ENCODE measurements around the gene MLLT1.

MLLT1 gene

GRCh38 chr19:6275170-6275744 is 4.5 kb downstream of the MLLT1 start:
- no peak for DNase-seq (ENCODE audit: low read depth in 2 of 2)

- DNase-seq (ENCODE audit: low read depth in 2 of 2) = no peak
These were observed 5.0 kb downstream of the MLLT1 start for GRCh38 chr19:6274756-6275155.

DNA sequence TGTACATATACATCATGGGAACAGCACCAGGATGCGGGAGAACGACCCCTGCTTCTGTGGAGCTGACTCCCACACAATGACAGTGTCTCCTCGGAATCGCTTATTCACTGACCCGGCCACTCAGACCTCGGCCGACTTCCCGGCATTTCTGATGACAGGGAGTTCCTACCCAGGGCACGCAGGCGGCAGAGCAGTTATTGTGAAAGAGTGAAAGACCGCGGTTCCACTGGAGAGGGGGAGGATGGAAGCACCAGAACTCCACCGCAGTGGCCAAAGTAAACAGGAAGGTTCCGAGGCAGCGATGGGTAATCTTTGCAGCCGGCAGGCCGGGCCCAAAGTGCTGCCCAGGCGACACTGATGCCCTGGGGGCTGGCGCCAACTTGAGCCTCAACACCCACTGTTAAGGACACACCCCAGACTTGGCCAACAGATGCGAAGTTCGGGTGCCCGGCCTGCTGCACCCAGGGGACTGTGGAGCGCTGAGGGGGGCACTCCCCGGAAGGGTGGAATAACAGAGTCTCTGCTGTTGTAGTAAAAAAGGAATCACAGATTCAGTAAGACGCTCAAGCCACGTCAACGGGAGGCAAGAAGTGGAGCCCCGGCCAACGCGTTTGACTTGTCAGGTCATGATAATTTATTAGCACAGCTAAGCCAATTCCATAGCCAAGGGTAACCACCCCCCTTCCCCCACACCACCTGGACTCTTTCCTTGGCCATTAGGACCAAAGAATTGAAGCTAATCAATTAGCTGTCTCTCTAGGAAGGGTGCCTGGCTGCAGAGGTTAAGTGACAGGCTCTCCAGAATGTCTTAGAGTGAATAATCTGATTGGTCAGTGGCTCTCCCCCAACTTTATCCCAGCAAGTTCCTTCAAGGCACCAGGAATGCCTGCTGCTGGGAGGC is 5.8 kb downstream of the MLLT1 start:
- no peak for DNase-seq (ENCODE audit: low read depth in 2 of 2)

DNA sequence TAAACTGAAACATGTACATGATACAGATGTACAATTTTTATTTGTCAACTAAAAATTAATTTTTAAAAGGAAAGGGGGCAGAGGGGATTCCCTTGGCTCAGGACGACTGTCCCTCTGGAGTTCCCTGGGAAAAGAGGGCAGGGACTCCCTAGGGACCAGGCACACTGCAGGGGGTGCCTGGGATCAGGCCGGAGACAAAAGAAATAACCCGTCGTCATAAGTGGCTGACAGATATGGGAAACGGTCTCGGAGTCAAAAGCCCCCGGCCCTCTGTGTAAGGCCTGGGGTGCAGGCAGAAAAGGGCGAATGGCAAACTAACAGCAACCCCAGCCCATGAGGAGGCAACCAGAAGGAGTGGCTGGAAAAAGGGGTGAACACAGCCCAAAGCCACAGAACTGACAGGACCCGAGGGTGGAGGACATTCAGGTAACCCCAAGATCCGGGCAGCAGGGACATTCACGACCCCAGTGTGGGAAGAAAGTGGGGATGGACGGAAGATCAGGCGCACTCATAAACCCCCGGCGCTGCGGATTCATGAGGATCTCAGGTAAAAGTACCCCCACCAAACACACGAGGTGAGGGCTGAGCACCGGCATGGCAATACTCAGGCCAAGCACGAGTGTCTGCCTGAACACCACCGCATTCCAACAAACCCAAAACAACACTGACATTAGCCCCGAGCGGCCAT is 6.7 kb downstream of the MLLT1 start:
- DNase-seq (ENCODE audit: low read depth in 2 of 2) = no peak

DNA sequence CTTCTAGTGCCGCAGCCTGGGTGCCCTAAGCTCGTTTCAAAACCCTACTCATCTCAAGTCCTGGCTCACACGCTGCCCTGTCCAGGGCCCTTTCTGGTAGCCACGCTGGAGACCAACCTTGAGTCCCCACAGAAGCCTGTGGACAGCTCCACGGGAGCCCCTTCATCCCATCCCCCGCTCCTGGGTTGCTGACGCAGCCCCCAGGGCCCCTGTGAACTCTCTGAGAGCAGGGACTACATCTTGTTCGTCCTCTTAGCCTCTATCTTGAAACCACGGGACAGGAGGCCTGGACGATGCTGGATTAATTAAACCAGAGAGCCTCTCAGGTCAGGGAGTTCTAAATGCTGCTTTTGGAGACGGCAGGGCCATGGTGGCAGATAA is 7.4 kb downstream of the MLLT1 start:
- DNase-seq (ENCODE audit: low read depth in 2 of 2) = no peak

- no peak for DNase-seq (ENCODE audit: low read depth in 2 of 2)
These were observed 7.9 kb downstream of the MLLT1 start for GRCh38 chr19:6271721-6272410.

DNA sequence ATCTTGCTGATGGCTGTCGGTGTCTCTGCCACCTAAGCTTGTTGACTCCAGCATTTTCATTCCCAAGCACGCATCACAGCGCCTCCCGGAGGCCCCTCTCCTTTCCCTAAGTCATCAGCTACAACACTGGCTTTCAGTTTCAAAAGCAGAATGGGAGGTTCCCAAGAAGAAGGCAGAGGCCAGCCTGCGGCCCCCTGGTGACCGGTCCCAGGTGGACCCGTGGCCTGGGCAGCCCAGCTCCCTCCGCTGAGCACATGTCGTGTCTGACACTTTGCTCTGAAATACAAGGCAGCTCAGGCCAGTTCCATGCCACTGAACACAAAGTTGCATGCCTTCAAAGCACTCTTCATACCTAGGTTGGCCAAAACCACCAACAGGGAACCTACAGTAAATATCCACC is 8.5 kb downstream of the MLLT1 start:
- no peak for DNase-seq (ENCODE audit: low read depth in 2 of 2)

DNA sequence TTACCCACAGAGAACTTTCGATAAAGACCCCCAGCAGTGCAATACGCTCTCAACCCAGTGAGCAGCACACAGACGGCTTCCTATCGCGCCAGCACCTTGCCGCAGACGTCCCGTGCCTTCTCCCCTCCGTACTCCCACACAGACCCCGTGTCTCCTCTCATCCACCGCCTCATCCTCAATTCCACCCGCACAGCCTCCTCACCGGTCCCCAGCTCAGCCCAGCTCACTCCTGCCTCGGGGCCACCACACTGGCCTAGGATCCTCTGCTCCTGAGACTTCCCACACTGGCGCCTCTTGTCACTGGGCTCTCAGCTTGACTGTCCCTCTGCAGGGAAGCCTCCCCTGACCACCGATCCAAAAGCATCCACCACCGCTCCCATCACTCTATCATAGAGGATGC is 9.0 kb downstream of the MLLT1 start:
- DNase-seq (ENCODE audit: low read depth in 2 of 2) = no peak

DNA sequence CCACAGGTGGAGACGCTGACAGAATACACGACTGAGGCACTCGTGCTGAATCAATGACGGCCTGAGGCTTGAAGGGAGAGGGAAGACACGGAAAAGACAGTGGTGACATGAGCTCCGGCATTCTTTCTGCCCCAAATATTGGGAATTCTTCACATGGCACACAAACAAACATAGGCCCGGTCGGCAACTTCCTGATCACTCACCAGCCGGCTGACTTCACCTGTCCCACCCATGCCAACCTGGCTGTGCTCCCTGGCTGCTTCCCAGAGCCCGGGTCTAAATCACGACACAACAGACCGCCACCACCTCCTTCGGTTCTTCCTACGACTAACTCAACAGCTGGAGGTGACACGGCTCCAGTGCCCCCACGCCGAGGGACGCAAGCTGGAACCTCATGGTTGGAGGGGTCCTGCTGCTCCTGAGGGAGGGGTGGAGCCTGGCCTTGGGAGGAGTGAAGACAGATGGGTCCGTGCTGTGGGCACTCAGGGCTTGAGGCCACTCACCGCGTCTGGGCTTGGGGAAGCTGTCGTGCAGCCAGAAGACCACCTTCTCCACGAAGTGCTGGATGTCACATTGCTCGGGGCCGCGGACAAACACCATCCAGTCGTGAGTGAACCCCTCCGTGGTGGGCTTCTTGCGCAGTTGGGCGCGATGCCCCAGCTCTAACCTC is 9.6 kb downstream of the MLLT1 start:
- no peak for DNase-seq (ENCODE audit: low read depth in 2 of 2)

DNA sequence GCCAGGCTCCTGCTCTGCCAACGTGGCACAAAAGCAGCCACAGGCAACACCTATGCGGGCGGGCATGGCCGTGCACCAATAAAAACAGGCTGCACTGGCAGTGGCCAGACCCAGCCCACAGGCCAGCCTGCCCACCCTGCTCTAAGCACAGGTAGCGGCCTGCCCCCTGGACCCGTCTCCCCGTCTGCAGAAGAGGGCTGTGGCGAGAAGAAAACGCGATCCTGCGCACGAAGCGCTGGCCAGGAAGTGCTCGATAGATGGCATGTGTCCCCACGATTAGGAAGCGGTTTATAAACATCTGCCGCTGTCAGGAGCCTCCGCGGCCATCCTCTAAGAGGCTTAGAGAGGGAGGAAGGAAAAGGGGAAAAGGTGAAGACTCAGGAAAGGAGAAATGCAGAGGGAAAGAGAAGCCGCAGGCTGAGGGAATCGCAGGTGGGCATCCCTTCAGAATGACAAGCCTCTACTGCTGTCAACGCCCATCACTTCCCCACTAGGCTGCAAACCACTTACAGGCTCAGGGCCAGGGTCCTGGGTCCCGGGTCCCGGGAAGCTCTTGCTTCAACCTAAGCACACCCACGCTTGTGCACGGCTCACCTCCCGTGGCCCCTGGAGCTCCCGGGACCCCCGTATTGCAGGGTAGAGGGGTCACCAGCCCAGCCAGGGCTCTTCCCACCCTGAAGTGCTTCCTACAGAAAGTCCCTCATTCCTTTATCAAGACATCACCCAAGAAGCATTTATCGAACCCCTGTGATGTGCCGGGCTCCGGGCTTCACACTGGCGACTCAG is 10.5 kb downstream of the MLLT1 start:
- no peak for DNase-seq (ENCODE audit: low read depth in 2 of 2)

DNA sequence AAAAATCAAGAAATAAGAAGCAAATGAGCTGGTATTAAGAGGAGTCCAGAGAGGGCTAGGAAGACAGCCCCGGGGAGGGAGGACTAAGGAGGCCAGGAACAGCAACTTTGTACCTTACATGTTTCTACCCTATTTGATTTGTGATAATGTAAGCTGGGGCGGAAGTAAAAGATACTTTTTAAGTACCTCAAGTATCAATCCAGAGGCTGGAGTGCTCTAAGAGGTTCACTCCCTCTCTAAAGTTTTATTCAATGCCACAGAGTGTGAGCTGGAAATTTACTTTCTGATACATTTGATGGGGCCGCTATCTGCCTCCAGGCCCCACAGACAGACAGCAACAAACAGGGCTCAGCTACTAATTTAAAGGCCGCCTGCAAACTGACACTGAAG is 11.4 kb downstream of the MLLT1 start:
- DNase-seq (ENCODE audit: low read depth in 2 of 2) = no peak

- no peak for DNase-seq (ENCODE audit: low read depth in 2 of 2)
These were observed 12.0 kb downstream of the MLLT1 start for GRCh38 chr19:6267552-6268381.

DNA sequence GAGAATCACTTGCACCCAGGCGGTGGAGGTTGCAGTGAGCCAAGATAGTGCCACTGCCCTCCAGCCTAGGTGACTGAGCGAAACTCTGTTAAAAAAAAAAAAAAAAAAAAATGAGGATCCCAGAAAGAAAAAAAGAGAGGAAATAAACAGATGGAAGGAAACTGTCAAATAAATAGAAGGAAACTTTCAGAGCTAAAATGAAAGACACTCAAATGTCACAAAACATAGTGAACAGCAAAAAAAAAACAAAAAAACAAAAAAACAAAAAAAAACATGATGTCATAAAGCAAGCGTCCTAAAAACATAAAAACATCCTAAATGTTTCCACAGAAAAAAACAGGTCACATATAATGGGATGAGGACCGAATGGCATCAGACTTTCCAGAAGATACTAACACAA is 15.0 kb downstream of the MLLT1 start:
- DNase-seq (ENCODE audit: low read depth in 2 of 2) = no peak

GRCh38 chr19:6263735-6264444 is 15.9 kb downstream of the MLLT1 start:
- DNase-seq (ENCODE audit: low read depth in 2 of 2) = no peak

- DNase-seq (ENCODE audit: low read depth in 2 of 2) = no peak
These were observed 16.5 kb downstream of the MLLT1 start for GRCh38 chr19:6263306-6263705.

GRCh38 chr19:6262519-6262918 is 17.3 kb downstream of the MLLT1 start:
- no peak for DNase-seq (ENCODE audit: low read depth in 2 of 2)

- no peak for DNase-seq (ENCODE audit: low read depth in 2 of 2)
These were observed 17.9 kb downstream of the MLLT1 start for GRCh38 chr19:6261883-6262282.

DNA sequence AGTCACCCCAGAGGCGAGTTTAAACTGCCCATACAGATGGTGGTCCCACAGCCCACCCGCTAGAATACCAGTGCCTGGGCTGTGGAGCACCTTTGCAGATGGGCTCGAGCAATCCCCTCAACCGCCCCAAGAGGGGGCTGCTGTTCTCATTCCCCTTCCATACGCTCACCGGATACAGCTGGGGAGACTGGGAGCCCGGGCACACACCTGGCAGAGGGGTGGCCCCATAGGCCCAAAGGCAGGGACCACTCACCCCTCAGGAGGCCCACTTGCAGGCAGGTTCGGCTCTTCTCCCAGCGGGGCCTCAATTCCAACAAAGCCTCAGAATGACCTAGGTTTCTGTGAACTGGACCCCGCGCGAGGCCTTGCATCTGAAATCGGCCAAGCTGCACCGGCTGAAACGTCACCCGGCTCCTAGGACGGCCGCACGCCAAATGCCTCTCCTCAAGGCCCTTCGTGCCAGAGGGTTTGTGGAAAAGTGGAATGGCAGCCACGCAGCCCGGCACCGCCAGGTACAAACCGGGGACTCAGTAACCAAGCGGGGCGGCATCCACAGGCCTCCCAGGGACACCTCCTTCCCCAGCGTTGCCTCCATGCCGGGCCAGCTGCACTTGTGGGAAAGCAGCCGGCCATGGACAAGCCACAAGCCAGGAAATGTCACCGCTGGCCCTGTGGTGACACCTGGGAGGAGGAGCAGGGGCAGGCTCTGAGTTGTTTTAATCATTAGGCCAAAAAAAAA is 18.7 kb downstream of the MLLT1 start:
- no peak for DNase-seq (ENCODE audit: low read depth in 2 of 2)

- DNase-seq (ENCODE audit: low read depth in 2 of 2) = no peak
These were observed 19.4 kb downstream of the MLLT1 start for GRCh38 chr19:6260376-6260775.

Measured in stimulated activated CD8-positive, alpha-beta memory T cell treated with anti-CD3 and anti-CD28 coated beads, Interleukin-15, amount 100 ng/mL, for 4 hours (primary cell).